ENCODE results near the gene LSAMP.

- TF ChIP-seq, protein P1, sequence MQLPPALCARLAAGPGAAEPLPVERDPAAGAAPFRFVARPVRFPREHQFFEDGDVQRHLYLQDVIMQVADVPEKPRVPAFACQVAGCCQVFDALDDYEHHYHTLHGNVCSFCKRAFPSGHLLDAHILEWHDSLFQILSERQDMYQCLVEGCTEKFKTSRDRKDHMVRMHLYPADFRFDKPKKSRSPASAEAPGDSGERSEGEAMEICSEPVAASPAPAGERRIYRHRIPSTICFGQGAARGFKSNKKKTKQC (CRISPR knock-in tag; IDR thresholded peaks at IDR 0.05), result no peak
- TF ChIP-seq, protein P2, sequence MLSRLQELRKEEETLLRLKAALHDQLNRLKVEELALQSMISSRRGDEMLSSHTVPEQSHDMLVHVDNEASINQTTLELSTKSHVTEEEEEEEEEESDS (CRISPR knock-in tag; IDR thresholded peaks at IDR 0.05), result no peak
- TF ChIP-seq ZFP36 (IDR thresholded peaks at IDR 0.05; ENCODE audit: low read depth, low read length, partially characterized antibody) (no peak), LARP7 (IDR thresholded peaks at IDR 0.05) (no peak), ZNF717 (CRISPR knock-in tag; IDR thresholded peaks at IDR 0.05) (no peak), POLR3G (IDR thresholded peaks at IDR 0.05; ENCODE audit: extremely low read depth, insufficient read length, insufficient replicate concordance) (no peak)
Observed at GRCh38 chr3:116423374-116423773, 21.9 kb downstream of the LSAMP start.
